Measurements from ENCODE around the gene PRM3.
A peak's percentile ranks its signal among the peaks of the same experiment; 100 is the strongest.

Gene PRM3, protein sequence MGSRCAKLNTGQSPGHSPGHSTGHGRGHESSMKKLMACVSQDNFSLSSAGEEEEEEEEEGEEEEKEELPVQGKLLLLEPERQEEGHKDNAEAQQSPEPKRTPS

DNA sequence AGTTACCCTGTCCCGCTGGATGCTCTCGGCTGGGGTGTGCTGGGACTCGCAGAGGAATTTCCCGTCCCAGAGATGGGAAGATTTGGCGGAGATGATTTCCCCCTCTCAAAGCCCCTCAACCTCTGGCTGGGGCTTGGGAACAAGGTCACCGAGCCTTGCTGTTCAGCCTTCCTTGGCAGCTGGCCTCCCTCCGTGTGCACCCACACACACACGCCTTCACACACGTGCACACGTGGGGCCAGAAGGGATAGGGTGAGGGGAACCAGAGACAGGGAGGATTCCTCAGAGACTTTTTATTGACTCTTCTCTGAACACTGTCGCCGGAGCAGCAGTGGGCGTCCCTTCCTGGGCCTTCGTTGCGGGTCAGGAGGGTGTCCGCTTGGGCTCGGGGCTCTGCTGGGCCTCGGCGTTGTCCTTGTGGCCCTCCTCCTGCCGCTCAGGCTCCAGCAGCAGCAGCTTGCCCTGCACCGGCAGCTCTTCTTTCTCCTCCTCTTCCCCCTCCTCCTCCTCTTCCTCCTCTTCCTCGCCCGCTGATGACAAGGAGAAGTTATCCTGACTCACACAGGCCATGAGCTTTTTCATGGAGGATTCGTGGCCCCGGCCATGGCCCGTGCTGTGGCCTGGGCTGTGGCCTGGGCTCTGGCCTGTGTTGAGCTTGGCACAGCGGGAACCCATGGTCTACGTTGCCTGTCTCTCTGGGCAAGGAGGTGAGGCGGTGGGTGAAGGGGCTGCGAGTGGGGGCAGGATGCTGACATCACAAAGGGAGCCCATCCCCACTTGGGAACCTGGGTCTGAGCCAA, at the start of gene PRM3:
TSS of gene PRM3 (minus strand) at position 709 of the 800 bp plus-strand sequence. CDS start at position 675, 34 bp downstream.
- no peak for DNase-seq (ENCODE audit: low spot score)

DNA sequence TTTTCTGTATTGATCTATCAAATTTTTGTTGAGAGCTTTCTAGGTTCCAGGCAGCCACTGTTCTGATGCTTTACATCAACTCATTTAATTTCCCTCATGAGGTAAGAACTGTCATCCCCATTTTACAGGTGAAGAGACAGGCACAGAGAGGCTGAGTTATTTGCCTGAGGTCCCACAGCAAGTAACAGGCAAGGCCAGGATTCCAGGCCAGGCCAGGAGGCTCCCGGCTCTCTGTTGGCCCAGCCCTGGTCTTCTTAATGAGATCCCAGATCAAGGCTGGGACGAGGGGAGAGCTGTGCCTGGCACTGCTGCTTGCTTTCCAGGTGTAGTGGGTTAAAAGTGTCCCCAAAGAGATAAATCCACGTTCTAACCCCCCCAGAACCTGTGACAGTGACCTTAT, 49.4 kb upstream of the PRM3 start:
- no peak for DNase-seq (ENCODE audit: low spot score)

DNA sequence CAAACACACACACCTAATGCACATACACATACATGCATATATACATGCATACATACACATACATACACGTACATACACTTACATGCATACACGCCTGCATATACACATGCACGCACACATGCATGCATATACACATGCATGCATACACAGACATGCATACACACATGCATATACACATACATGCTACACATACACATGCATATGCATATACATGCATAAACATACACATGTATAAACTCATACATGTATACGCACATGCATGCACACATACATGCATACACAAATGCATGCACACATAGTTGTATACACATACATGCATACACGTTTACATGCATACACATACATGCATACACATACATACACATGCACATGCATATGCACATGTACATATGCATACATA, 48.2 kb upstream of the PRM3 start:
- no peak for DNase-seq (ENCODE audit: low spot score)

DNA sequence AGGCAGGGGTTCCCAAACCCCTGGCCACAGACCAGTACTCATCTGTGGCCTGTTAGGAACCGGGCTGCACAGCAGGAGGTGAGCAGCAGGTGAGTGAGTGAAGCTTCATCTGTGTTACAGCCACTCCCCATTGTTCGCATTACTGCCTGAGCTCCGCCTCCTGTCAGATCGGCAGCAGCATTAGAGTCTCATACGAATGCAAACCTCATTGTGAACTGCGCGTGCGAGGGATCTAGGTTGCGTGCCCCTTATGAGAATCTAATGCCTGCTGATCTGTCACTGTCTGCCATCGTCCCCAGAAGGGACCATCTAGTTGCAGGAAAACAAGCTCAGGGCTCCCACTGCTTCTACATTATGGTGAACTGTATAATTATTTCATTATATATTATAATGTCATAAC, 46.7 kb upstream of the PRM3 start:
- DNase-seq (ENCODE audit: low spot score): no peak

DNA sequence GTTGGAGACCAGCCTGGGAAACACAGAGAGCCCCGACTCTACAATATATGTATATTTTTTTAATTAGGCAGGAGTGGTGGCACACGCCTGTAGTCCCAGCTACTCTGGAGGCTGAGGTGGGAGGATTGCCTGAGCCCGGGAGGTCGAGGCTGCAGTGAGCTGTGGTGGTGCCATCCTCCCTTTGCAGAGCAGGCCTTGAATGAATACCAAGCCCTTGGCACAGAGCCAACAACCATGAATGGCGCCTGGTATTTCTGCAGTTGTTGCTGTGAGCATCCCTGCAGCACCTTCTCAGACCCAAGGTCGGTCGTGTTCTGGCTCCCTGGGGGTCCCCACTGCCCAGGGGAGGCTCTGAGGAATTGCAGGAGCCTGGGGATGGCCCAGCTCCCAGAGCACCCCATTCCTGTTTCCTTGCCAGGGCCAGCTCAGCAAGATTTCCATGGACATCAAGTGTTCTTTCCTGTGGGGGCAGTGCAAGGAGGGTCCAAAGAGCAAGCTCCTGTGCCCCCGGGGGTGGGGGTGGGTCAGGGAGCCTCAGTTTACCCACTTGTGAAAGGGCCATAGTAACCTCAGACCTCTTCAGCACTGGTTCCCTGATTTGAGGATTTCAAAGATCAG, 46.2 kb upstream of the PRM3 start:
- DNase-seq (ENCODE audit: low spot score): peak; percentile 47

DNA sequence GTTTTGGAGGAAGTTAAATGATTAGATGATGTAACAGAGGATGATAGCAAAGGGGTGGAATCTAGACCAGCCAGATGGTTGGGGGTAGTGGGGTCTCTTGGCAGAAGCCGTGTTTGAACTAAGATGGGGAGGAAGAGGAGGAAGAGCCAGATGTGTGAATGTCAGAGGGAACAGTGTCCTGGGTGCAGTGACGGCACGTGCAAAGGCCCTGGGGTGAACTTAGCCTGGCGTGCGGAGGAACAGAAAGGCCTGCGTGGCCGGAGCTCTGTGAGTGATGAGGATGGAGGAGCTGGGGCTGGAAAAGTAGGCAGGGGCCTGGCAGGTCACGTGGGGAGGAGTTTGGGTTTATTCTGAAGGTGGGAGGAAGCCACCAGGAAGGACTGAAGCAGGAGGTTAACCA, 45.4 kb upstream of the PRM3 start:
- no peak for DNase-seq (ENCODE audit: low spot score)

DNA sequence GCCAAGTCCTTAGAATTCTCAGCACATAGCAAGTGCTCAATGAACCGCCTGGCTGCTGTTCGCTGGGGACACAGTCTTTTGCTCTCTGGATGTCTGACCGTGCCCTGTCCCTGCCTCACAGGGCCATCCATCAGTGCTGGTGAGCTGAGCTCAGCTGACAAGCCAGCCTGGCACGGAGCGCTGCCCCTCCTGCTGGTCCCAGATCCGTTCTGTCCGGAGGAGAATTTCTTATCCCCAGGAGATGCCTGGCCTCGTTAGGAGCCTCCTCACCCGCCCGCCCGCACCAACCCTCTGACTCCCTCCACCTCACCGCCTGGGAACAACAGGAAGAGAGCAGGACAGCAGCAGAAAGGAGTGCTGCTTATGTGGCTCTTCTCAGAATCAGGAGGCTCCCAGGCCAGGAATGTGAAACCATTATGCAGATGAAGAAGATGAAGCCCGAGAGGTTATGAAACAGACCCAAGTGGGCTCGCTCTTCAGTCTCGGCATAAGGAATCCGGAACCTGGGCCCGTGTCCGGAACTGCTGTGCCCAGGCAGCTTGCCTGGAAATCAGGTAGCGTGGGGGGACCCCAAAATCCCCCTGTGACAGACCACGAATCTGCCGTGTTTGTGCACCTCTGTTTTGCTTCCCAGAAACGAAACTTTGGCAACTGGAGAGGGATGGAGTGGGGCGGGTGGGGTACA, 43.0 kb upstream of the PRM3 start:
- no peak for DNase-seq (ENCODE audit: low spot score)

DNA sequence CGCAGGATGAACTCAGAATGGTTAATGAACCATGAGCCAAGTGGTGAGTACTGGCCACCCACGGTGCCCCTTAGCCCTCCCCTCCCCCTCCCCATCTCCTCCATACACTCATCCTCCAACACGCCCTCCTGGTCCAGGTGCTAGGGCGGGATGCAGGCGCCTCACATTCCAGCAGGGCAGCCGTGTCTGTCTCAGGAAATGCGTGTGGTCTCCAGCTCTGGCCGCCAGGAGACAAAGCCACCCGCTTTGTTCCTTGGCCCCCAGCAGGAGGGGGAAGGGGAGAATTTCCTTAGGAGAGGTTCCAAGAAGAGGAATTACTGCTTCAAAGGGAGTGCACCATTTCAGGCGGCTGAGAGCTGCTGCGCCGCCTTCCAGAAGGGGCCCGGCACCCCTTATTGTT, 42.1 kb upstream of the PRM3 start:
- DNase-seq (ENCODE audit: low spot score): no peak

DNA sequence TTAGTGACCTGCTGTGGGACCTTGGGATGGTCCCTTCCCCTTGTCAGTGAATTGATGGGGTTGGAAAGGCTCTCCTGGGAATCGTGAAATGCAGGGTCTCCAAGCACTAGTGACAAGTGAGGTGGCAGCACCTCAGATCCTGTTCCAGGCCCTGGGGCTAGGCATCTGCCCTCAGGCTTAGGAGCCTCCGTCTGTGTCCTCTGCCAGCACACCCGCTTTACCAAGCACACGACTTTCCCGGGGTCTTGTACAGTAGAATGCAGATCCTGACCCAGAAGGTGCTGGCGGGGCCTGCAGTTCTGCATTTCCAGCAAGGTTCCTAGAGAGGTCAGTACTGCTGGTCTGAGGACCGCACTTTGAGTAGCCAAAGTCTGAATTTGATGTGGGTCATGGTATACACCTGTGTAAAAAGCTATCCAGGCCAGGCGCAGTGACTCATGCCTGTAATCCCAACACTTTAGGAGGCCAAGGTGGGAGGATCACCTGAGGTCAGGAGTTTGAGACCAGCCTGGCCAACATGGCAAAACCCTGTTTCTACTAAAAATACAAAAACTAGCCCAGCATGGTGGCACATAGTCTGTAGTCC, 41.0 kb upstream of the PRM3 start:
- no peak for DNase-seq (ENCODE audit: low spot score)

DNA sequence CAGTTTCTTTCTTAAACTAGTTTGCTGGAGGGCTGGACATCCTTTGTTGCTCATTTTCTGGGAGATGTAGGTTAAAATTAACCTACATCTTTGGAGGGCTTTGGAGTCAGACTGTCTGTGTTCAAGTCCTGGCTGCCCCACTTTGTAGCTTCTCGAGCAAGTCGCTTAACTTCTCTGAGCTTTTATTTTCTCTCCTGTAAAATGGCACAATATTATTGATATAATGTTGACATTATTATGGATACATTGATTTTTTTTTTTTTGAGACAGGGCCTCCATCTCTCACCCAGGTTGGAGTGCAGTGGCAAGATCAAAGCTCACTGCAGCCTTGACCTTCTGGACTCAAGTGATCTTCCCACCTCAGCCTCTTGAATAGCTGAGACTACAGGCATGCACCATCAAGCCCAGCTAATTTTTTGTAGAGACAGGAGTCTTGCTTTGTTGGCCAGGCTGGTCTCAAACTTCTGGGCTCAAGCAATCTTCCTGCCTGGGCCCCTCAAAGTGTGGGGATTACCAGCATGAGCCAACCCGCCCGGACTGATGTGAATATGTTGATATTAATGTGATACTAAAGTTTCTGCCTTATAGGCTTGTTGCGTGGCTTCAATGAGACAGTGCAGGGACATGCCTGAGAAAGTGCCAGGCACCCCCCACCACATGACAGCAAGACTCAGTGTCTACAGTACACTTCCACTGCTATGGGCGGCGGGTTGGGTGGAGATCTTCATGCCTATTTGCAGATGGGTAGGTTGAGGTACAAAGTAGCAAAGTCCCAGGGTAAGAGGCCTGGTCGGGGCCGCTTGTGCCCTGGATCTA, 40.3 kb upstream of the PRM3 start:
- no peak for DNase-seq (ENCODE audit: low spot score)

DNA sequence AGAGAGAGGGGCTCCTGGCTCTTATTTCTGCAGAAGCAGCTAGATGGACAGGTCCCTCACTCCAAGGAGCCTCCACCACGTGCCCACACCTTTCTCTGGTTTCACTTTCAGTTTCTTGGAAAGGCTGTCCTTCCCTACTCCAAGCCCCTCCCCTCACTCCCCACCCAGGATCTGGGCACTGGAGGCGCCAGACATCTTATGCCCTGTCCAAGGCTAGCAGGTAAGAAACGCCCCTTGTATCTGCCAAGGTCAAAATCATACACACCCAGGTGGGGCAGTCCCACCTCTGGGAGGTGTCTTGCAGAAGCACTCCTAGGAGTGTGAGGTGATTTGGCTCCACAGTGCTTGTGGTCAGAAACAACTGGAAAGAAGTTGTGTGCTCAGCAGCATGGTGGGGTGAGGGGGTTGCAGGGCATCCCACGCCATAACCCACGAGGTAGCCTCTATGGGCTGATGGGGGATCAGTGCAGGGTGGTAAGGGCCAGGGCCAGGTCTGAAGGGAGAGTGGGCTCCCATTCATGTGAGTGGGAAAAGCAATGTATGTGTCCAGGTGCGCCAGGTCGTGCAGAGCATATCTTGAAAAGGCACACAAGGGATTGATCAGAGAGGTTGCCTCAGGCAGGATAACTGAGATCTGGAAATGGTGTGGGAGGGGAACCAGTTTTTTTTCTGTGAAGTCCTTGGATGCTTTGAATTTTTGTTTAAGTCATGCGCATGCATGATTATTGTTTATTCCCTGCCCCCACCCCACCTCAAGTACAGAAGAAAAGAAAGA, 39.5 kb upstream of the PRM3 start:
- DNase-seq (ENCODE audit: low spot score): no peak

DNA sequence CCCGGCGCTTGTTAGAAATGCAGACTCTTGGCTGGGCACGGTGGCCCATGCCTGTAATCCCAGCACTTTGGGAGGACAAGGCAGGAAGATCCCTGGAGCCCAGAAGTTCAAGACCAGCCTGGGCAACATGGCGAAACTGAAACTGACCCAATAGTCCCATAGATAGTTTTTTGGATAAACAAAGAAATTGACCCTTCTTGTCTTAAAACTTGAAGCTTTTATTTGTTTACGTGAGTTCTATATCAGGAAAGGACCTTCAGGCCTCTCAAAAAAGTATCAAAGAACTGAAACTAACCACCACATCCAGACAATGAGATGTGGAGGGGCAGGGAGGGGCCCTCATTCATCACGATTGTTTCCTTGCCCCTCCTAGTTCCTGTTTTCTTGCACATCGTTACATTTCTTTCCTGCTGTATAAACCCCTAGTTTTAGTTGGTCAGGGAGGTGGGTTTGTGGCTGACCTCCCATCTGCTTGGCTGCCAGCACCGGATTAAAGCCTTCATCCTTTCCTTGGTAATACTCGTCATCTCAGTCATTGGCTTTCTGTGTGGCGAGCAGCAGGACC, 37.6 kb upstream of the PRM3 start:
- DNase-seq (ENCODE audit: low spot score): no peak

DNA sequence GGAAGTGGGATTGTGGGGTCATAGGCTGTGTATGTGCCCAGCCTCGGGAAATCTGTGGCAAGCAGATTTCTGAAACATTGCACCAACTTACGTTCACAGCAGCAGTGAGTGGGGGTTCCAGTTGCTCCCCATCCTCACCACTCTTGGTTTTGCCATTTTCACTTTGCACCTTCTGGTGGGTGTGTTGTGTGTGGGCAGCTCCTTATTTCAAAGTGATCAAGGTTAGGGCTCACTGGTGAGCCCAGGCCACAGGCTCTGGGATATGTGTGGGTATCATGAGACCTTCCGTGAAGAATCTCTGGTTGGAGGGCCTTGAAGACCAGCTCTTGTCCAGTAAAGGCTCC, 37.2 kb upstream of the PRM3 start:
- DNase-seq (ENCODE audit: low spot score): no peak

DNA sequence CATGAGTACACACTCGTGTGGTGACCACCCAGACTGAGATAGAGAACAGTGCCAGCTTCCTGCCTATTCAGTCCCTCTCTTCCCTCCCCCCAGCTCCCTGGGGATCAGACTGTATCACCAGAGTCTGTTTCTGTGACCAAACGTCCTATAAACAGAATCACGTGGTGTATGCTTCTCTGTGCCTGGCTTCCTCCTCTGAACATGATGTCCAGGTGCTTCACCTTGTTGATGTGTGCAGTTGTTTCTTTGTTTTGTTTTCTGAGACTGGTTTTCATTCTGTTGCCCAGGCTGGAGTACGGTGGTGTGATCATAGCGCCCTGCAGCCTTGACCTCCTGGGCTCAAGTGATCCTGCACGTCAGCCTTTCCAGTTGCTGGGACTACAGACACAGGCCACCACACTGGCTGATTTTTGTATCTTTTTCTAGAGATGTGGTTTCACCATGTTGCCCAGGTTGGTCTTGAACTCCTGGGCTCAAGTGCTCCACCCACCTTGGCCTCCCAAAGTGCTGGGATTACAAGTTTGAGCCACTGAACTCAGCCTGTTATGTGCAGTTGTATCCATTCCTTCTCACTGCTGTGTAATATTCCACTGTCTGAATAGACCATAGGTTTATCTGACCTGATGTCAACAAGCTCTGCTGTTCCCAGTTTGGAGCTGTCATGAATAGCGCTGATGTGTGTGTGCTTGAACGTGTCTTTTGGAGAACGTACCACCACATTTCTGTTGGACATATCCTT, 36.6 kb upstream of the PRM3 start:
- no peak for DNase-seq (ENCODE audit: low spot score)

DNA sequence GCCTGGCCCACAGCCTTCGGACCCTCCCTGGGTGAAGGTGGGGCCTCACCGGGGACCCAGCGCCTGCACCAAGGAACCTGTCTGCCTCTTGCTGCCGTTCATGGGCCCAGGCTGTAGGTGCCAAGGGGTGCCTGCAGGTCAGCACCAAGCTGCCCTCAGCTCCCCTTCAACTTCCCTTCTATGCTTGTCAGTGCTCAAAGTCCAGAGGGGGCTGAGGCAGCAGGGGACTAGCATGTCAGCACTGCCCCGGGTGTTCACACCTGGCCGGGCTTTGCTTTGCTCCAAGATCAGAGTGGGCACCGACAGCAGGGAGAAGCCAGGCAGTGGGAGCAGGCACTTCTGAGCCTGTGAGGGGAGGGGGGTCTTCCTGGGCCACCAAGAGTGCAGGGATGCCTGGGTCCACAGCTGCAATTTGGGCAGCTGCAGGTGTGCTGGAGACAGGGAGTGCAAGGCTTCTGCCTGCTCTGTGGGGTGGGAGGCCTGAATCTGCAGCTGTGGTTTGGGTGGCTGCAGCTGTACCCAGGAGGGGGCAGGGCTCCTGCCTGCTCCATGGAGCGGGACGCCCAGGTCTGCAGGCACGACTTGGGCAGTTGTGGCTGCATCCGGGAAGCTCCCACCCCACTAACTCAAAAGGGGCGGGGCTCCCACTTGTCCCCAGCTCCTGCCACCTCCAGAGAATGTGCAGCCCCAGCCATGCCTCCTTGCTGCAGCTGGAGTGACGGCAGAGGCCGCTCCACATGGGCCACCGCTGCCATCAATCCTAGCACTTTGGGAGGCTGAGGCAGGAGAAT, 35.3 kb upstream of the PRM3 start:
- DNase-seq (ENCODE audit: low spot score): no peak

DNA sequence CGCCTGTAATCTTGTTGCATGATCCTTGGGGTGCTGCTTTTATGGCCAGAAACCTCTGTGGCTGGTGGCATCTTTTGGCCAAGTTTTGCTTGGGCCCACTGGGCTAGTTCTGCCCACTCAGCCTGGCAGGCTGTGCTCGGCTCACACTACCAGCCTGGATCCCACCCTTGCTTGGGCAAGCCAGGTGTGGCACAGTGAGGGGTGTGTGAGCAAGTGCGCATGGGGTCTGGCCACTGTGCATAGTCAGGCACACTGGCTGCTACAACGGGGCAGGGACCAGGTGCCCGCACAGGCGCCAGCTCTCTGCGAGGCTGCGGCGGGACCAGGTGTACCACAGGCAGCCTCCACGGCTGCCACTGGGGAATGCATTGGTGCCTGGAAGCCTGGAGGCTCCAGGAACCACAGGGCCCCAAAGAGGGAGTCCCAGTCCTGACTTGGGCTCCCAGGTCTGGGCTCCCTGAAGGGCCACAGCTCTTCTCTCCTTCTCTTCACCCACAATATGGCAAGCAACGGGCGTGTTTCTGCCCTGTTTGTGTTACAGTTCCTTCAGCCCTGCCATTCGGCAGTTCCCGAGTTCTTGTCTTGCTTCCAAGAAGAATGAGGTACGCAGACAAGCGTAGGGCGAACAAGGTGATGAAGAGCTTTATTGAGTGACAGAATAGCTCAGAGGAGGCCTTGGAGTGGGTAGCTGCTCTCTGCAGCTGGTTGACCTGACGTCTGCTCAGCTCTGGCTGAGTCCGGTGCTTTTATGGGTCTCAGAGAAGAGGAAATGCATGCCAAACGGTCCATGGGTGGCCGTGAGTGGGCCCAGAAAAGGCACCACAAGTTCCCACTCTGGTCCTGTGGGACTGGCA, 34.4 kb upstream of the PRM3 start:
- DNase-seq (ENCODE audit: low spot score): no peak

DNA sequence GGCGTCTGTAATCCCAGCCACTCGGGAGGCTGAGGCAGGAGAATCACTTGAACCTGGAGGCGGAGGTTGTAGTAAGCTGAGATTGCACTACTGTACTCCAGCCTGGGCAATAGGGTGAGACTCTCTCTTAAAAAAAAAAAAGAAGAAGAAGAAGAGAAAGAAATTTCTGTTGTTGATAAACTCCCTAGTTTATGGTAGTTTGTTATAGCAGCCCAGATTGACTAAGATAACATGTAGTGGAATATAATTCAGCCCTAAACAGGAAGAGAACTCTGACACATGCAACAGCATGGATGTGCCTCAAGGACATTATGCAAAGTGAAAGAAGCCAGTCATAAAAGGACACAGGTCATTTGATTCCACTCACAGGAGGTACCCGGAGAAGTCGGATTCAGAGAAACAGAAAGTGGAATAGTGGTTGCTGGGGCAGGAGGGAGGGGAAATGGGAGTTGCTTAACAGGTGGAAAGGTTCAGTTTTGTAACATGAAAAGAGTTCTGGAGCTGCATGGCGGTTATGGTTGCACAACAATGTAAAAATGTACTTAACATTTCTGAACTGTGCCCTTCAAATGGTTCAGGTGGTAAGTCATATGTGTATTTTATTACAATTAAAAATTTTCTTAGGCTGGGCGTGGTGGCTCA, 33.7 kb upstream of the PRM3 start:
- DNase-seq (ENCODE audit: low spot score): no peak

DNA sequence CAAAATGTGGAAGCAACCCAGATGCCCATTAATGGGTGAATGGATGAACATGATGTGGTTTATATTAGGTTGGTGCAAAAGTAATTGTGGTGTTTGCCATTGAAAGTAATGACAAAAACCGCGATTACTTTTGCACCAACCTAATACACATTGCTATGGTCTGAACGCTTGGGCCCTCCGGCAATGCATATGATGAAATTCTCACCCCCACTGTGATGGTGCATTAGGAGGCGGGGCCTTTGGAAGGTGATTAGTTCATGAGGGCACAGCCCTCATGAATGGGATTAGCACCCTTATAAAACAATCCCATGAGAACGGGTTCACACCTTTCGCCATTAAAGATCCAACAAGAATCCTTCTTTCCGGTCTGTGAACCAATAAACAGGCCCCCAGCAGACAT, 33.0 kb upstream of the PRM3 start:
- DNase-seq (ENCODE audit: low spot score): no peak

Data from hematopoietic multipotent progenitor cell treated with erythropoietin and hydrocortisone succinate and interleukin-3 and kit ligand, for 17 days (in vitro differentiated cells).